Glutamatergic neuron (in vitro differentiated cells): Measurements from ENCODE around the gene SPOCD1. TPM values are rescaled to one million over a fixed set of nuclear protein-coding genes. Genes with fewer than 3 reads are reported as not detected.

ENCODE experiments used
- DNase-seq: peaks from one replicate; pipeline ENCODE4 v3.0.0; 2022
- H3K27ac Mint-ChIP-seq: one replicate; pipeline ENCODE4 v1.8.0; 2020; ENCODE audit warnings: mild to moderate bottlenecking, mixed read lengths, inconsistent platforms; ENCODE audit not compliant: unreplicated experiment
- H3K27me3 Mint-ChIP-seq: one replicate; pipeline ENCODE4 v1.8.0; 2020; ENCODE audit warnings: mild to moderate bottlenecking, moderate library complexity, mixed read lengths, inconsistent platforms; ENCODE audit not compliant: unreplicated experiment
- H3K36me3 Mint-ChIP-seq: one replicate; pipeline ENCODE4 v1.8.0; 2020; ENCODE audit warnings: mild to moderate bottlenecking, mixed read lengths, inconsistent platforms; ENCODE audit not compliant: unreplicated experiment
- H3K4me1 Mint-ChIP-seq: one replicate; pipeline ENCODE4 v1.8.0; 2020; ENCODE audit warnings: mild to moderate bottlenecking, low read depth, mixed read lengths, inconsistent platforms; ENCODE audit not compliant: unreplicated experiment
- H3K4me3 Mint-ChIP-seq: one replicate; pipeline ENCODE4 v1.8.0; 2020; ENCODE audit warnings: mild to moderate bottlenecking, mixed read lengths, inconsistent platforms; ENCODE audit not compliant: unreplicated experiment
- H3K9me3 Mint-ChIP-seq: one replicate; pipeline ENCODE4 v1.8.0; 2020; ENCODE audit warnings: mild to moderate bottlenecking, moderate library complexity, mixed read lengths, inconsistent platforms; ENCODE audit not compliant: unreplicated experiment
- CTCF ChIP-seq: fragments of 200-600 bp; sonication (generic); IDR thresholded peaks from one replicate; pipeline ENCODE4 v1.5.0; 2021; ENCODE audit not compliant: partially characterized antibody, unreplicated experiment
- total RNA-seq: library from RNA; stranded (reverse); fragmentation: NEBNext Ultra II Directional; extraction: Animal tissue kit (Norgen Biotek cat#: 25700); gene quantifications from one replicate; pipeline ENCODE4 v1.2.1, GENCODE V29; 2021; ENCODE audit not compliant: unreplicated experiment

SPOCD1 gene
- total RNA-seq, 1 donor from 2014 or later, result 0.74 TPM

DNA sequence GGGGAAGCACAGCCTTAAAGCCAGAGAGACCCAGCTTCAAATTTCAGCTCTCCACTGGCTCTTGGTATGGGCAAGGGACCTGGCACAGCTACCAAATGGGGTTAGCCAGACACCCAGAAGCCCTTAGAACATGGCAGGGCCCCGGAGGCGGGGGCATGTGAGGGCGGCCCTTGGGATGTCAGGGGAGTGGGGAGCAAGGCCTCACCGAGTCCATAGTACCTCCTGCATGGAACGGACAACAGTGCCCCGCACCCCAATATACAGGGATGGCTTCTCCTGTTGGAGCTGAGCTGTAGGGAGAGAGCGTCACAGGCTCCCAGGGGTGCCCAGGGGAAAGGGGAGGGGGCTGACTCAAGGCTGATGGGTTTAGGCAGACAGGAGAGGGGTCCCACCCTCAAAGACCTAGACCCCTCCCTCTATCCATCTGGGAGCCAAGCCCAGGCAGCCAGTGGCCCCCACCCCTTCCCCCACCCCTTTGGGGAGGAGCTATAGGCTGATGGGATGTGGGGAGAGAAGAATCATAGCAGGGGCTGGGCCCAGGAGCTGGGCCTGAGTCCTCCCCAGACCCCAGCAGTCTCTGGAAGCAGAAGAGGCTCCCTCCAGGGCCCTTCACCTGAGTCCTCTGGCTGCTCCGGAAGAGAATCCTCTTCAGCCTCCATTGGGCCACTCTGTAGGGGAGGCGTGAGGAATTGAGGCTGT lies 16.5 kb downstream of the SPOCD1 start:
- Mint-ChIP-seq H3K4me3 (no peak overlapping the region), H3K4me1 (no peaks in the 10 kb centered on the region), H3K27me3 (peaks cover 10% of the 10 kb centered on the region), H3K27ac (no peak overlapping the region), H3K9me3 (no peaks in the 10 kb centered on the region), H3K36me3 (no peaks in the 10 kb centered on the region)
- no peak for TF ChIP-seq CTCF
- peak; percentile 11 for DNase-seq

DNA sequence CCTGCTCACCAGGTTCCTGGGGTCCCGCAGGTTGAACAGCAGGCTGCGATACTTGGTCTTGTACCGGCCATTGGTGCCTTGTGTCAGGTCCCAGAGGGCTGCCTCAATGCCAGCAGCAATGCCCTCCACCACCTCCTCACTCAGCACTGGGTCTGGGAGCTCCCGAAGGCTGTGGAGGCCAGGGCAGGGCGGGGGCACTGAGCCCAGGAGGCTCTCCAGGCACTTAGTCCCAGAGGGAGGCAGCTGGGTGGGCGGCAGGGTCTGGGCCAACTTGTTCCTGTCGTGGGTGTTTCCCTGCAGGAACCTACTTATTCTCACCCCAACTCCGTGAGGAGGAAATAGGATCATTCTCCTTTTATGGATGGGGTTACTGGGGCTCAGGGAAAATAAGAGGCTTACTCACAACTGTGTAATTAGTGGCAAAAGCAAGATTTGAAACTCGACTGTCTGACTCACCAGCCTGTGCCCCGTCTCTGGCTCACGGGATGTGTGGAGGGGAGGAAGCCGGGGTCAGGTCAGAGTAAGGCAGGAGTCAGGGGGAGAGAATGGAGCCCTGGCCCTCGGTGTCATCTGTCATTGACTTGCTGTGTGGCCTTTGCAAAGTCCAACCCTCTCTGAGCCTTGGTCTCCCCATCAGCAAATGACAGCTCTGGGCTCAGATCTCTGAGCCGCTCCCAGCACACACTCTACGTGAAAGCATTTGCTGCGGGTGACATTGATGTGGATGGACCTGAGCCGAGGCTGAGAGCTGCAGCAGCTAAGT lies 17.2 kb downstream of the SPOCD1 start:
- DNase-seq, result no peak
- Mint-ChIP-seq H3K36me3 (no peaks in the 10 kb centered on the region), H3K27me3 (peaks cover 10% of the 10 kb centered on the region), H3K4me1 (no peaks in the 10 kb centered on the region), H3K27ac (no peak overlapping the region), H3K9me3 (no peaks in the 10 kb centered on the region), H3K4me3 (no peak overlapping the region)
- no peak for TF ChIP-seq CTCF

DNA sequence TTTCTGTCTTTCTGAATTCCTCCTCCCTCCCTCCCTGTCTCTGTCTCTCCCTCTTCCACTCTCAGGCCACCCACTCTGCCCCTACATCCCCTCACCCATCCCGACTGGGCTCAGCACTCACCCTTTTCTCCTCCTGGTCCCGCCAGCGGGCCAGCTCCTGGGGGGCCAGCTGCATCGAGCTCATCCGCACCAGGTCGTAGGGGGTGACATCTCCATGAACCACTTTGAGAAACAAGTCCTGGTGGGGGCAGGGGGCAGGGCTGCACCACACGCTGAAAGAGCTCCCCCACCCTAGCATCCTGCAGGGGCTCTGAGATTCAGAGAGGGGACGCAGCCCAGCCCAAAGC lies 17.8 kb downstream of the SPOCD1 start:
- H3K4me3 Mint-ChIP-seq, result no peak overlapping the region
- H3K27ac Mint-ChIP-seq, result no peak overlapping the region
- H3K27me3 Mint-ChIP-seq, result peaks cover 11% of the 10 kb centered on the region
- no peaks in the 10 kb centered on the region for H3K9me3 Mint-ChIP-seq
- H3K4me1 Mint-ChIP-seq, result no peaks in the 10 kb centered on the region
- DNase-seq, result peak; percentile 13
- no peak for TF ChIP-seq CTCF
- no peaks in the 10 kb centered on the region for H3K36me3 Mint-ChIP-seq

- Mint-ChIP-seq H3K36me3 (no peaks in the 10 kb centered on the region), H3K27ac (no peak overlapping the region), H3K4me1 (no peaks in the 10 kb centered on the region), H3K9me3 (peaks cover 2% of the 10 kb centered on the region), H3K4me3 (no peak overlapping the region), H3K27me3 (peaks cover 9% of the 10 kb centered on the region)
- DNase-seq, result peak; percentile 4
- TF ChIP-seq CTCF, result no peak
Measured at GRCh38 chr1:31797216-31797615, 18.6 kb downstream of the SPOCD1 start.

DNA sequence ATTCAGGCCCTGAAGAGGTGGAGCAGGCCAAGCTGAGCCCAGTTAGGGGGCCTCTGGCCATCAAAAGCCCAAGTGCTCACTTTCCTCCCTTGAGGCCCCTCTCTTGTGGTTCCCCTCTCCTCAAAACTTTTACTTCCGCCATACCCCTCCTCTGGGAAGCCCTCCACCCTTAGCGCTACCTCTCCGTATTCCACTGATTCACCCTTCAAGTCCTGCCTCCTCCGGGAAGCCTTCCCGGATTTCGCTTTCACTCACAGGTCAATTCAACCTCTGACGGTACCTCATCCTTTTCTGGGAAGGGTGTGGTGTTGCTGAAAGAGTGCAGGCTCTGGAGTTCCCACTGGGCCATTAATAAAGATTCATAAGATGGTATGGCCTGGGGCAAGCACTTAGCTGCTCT lies 19.1 kb downstream of the SPOCD1 start:
- peak; percentile 2 for DNase-seq
- Mint-ChIP-seq H3K27me3 (peaks cover 9% of the 10 kb centered on the region), H3K9me3 (peaks cover 2% of the 10 kb centered on the region), H3K4me1 (no peaks in the 10 kb centered on the region), H3K4me3 (no peak overlapping the region), H3K27ac (no peak overlapping the region), H3K36me3 (no peaks in the 10 kb centered on the region)
- TF ChIP-seq CTCF, result no peak
